GM23338 (cell line): Measurements from ENCODE around the gene QSOX1. TPM values are rescaled to one million over a fixed set of nuclear protein-coding genes. Genes with fewer than 3 reads are reported as not detected.

Source experiments
- ATAC-seq: fragments of 200-7000 bp; cut with Tn5 transposase; 3 replicates; pipeline ENCODE4 v1.9.1; 2020
- DNase-seq: peaks from one replicate; pipeline ENCODE4 v3.0.0-alpha.2; 2015; ENCODE audit warnings: low spot score
- H2AFZ ChIP-seq: fragments of 200-600 bp; sonication (generic); 2 replicates; pipeline ENCODE4 v1.8.0; 2016; ENCODE audit warnings: antibody characterized with exemption, mild to moderate bottlenecking, moderate library complexity
- H3F3A ChIP-seq: fragments of 200-600 bp; sonication (generic); replicated peaks from 2 replicates; pipeline ENCODE4 v1.8.0; 2017; ENCODE audit warnings: antibody characterized with exemption, mixed run types, low read depth
- H3K27ac ChIP-seq: fragments of 200-600 bp; sonication (generic); 2 replicates; pipeline ENCODE4 v1.6.1; 2016; ENCODE audit warnings: low read depth
- H3K27me3 ChIP-seq: fragments of 200-600 bp; sonication (generic); 2 replicates; pipeline ENCODE4 v1.8.0; 2016; ENCODE audit warnings: mild to moderate bottlenecking, mixed run types, moderate library complexity; ENCODE audit not compliant: insufficient read depth
- H3K36me3 ChIP-seq: fragments of 200-600 bp; sonication (generic); 2 replicates; pipeline ENCODE4 v1.8.0; 2016; ENCODE audit warnings: mild to moderate bottlenecking; ENCODE audit not compliant: insufficient read depth
- H3K4me1 ChIP-seq: fragments of 200-600 bp; sonication (generic); 2 replicates; pipeline ENCODE4 v1.8.0; 2016; ENCODE audit warnings: mild to moderate bottlenecking, moderate library complexity; ENCODE audit not compliant: insufficient read depth
- H3K4me2 ChIP-seq: fragments of 200-600 bp; sonication (generic); 2 replicates; pipeline ENCODE4 v1.7.1; 2017; ENCODE audit warnings: mixed run types
- H3K4me3 ChIP-seq: fragments of 200-600 bp; sonication (generic); 2 replicates; pipeline ENCODE4 v1.6.1; 2016; ENCODE audit warnings: mixed run types
- H3K79me2 ChIP-seq: fragments of 200-600 bp; sonication (generic); replicated peaks from 2 replicates; pipeline ENCODE4 v1.8.0; 2017; ENCODE audit warnings: mild to moderate bottlenecking; ENCODE audit not compliant: insufficient read depth
- H3K9me2 ChIP-seq: fragments of 200-600 bp; sonication (generic); 2 replicates; pipeline ENCODE4 v1.8.0; 2017; ENCODE audit not compliant: insufficient read depth
- H4K20me1 ChIP-seq: fragments of 200-600 bp; sonication (generic); replicated peaks from 2 replicates; pipeline ENCODE4 v1.8.0; 2017; ENCODE audit warnings: mild to moderate bottlenecking; ENCODE audit not compliant: insufficient read depth
- H3K27ac Mint-ChIP-seq: 2 replicates; pipeline ENCODE4 v1.8.0; 2020; ENCODE audit warnings: inconsistent platforms, mild to moderate bottlenecking, moderate library complexity, mixed read lengths
- H3K27me3 Mint-ChIP-seq: 3 replicates; pipeline ENCODE4 v1.8.0; 2022; ENCODE audit warnings: low read depth, mild to moderate bottlenecking, moderate library complexity, mixed read lengths, inconsistent platforms; ENCODE audit not compliant: insufficient read depth, poor library complexity
- H3K36me3 Mint-ChIP-seq: 3 replicates; pipeline ENCODE4 v1.8.0; 2021; ENCODE audit warnings: low read depth, mild to moderate bottlenecking, inconsistent platforms, moderate library complexity, mixed read lengths
- H3K4me1 Mint-ChIP-seq: 3 replicates; pipeline ENCODE4 v1.8.0; 2020; ENCODE audit warnings: mild to moderate bottlenecking, inconsistent platforms, mixed read lengths
- H3K4me3 Mint-ChIP-seq: 3 replicates; pipeline ENCODE4 v1.8.0; 2021; ENCODE audit warnings: moderate library complexity, mild to moderate bottlenecking, inconsistent platforms, mixed read lengths
- H3K9me3 Mint-ChIP-seq: 3 replicates; pipeline ENCODE4 v1.8.0; 2020; ENCODE audit warnings: moderate library complexity, mild to moderate bottlenecking, inconsistent platforms, mixed read lengths
- CREB1 ChIP-seq: fragments of 250-450 bp; sonication (Bioruptor Pico); IDR thresholded peaks from 2 replicates; pipeline ENCODE4 v1.5.0; 2020; ENCODE audit warnings: low read depth, mild to moderate bottlenecking, moderate library complexity
- EZH2phosphoT487 ChIP-seq: fragments of 200-600 bp; sonication (generic); IDR thresholded peaks from one replicate; pipeline ENCODE4 v1.8.1; 2018; ENCODE audit warnings: antibody characterized with exemption; ENCODE audit not compliant: unreplicated experiment
- JUNB ChIP-seq: IDR thresholded peaks from one replicate; pipeline ENCODE4 v1.6.1; 2016; ENCODE audit warnings: antibody characterized with exemption; ENCODE audit not compliant: unreplicated experiment
- ZNF114 ChIP-seq: fragments of 250-450 bp; sonication (Bioruptor Pico); IDR thresholded peaks from 2 replicates; pipeline ENCODE4 v1.5.0; 2020; ENCODE audit warnings: mild to moderate bottlenecking, moderate library complexity
- polyA plus RNA-seq: library from polyadenylated mRNA; unstranded; fragments of >200 nt; fragmentation: Nextera tagmentation; extraction: Ambion mirVana; gene quantifications from 2 replicates; pipeline ENCODE4 v1.2.1, GENCODE V29; 2016
- total RNA-seq: library from RNA; depleted of rRNA; stranded (reverse); fragments of >200 nt; shearing (Covaris generic); gene quantifications from 2 replicates; pipeline ENCODE4 v1.2.3, GENCODE V29; 2014
- TF ChIP-seq, protein P1 (sequence below): IDR thresholded peaks from 2 replicates; pipeline ENCODE4 v1.6.1; 2016; ENCODE audit warnings: antibody characterized with exemption
- TF ChIP-seq, protein P2 (sequence below), 2 experiments: fragments of 200-600 bp in 1 of 2; sonication (generic) in 1 of 2; conservative IDR thresholded peaks; 2 replicates each; pipeline versions ENCODE4 v1.5.1 to v1.6.1; 2016 to 2017; ENCODE audit warnings: antibody characterized with exemption in 2 of 2, low read depth in 2 of 2, mild to moderate bottlenecking in 2 of 2, moderate library complexity in 1 of 2

Gene QSOX1
- total and polyA plus RNA-seq, 2 experiments from 2014 or later, result 47.8 to 119 TPM

DNA sequence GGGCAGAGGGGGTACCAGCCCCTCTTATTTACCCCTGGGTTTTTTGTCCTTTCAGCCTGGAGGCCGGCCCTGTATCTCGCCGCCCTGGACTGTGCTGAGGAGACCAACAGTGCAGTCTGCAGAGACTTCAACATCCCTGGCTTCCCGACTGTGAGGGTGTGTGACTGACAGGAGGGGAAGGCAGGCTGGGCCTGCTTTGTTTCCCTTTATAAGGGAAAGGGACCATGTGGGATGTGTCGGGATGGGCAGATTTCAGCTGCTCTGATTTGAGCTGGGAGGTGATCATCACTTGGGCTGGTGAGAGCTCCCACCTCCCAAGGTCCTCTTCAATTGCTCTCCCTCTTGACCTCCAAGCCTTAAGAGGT lies 11.7 kb downstream of the QSOX1 start:
- H3K9me2 ChIP-seq, result no peaks in the 10 kb centered on the region
- Mint-ChIP-seq H3K4me3 (no peak overlapping the region), H3K27ac (no peak overlapping the region), H3K36me3 (peaks cover 10% of the 10 kb centered on the region; the same call in 2 of the 3 replicates), H3K9me3 (no peaks in the 10 kb centered on the region), H3K4me1 (peaks cover 43% of the 10 kb centered on the region), H3K27me3 (no peaks in the 10 kb centered on the region)
- H3K79me2 ChIP-seq, result peaks cover 26% of the 10 kb centered on the region
- no peaks in the 10 kb centered on the region for H3K36me3 ChIP-seq
- no peak for TF ChIP-seq ZNF114 (CRISPR knock-in tag)
- H3K27ac ChIP-seq, result no peak overlapping the region
- DNase-seq, result no peak
- no peak overlapping the region for H2AFZ ChIP-seq
- no peak for ATAC-seq
- no peak overlapping the region for H3K4me2 ChIP-seq
- 0 out of 2 replicates have a peak, but pooled peaks cover 2% of the 10 kb centered on the region for H3F3A ChIP-seq
- peaks cover 6% of the 10 kb centered on the region; the same call in 1 of the 2 replicates for H4K20me1 ChIP-seq
- no peaks in the 10 kb centered on the region for H3K27me3 ChIP-seq
- no peak overlapping the region for H3K4me3 ChIP-seq
- peaks cover 25% of the 10 kb centered on the region for H3K4me1 ChIP-seq

DNA sequence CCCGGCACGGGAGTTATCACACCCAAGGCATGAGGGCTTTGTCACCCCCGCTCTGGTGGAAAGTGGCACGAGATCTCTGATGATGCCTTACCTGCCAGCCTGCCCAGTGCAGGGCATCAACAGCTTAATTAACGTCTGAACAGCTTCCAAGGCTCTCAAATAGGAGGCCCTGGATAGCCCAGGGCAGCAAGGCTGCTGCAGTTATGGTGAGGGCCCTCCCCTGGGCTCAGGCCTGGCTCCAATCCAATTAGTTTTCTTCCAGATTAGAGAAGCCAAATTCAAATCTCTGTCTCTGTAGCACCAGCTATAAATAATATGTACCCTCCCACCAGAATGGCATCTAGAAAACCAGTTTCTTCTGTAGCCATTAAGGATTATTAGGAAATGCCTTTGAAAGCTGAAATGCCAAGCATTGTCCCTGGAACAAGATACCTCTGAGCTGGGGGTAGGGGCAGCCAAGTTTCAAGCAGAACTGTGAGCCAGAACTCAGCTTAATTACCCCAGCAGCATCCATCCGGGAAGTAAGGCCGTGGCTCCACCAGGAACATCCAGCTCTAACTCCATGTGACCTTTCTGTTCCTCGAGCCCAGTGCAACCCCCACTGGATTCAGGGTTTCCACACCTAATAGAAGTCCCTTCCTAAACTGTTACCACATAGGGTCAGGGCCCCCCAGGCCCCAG lies 12.5 kb downstream of the QSOX1 start:
- H3F3A ChIP-seq, result 0 out of 2 replicates have a peak, but pooled peaks cover 2% of the 10 kb centered on the region
- H3K4me3 ChIP-seq, result no peak overlapping the region
- peak overlapping the region; percentile 17; the same call in 1 of the 2 replicates for H3K4me2 ChIP-seq
- peak overlapping the region; percentile 76; the same call in 1 of the 2 replicates for H3K27ac ChIP-seq
- H3K4me3 Mint-ChIP-seq, result no peak overlapping the region
- no peak overlapping the region for H2AFZ ChIP-seq
- H3K9me3 Mint-ChIP-seq, result no peaks in the 10 kb centered on the region
- peak overlapping the region; percentile 83 for H3K27ac Mint-ChIP-seq
- H3K9me2 ChIP-seq, result no peaks in the 10 kb centered on the region
- no peak for ATAC-seq
- peaks cover 6% of the 10 kb centered on the region; the same call in 1 of the 2 replicates for H4K20me1 ChIP-seq
- peaks cover 43% of the 10 kb centered on the region for H3K4me1 Mint-ChIP-seq
- H3K27me3 Mint-ChIP-seq, result no peaks in the 10 kb centered on the region
- H3K4me1 ChIP-seq, result peaks cover 24% of the 10 kb centered on the region
- H3K27me3 ChIP-seq, result no peaks in the 10 kb centered on the region
- peaks cover 10% of the 10 kb centered on the region; the same call in 2 of the 3 replicates for H3K36me3 Mint-ChIP-seq
- H3K79me2 ChIP-seq, result peaks cover 20% of the 10 kb centered on the region
- no peak for DNase-seq
- TF ChIP-seq JUNB, result no peak
- no peak for TF ChIP-seq CREB1 (CRISPR knock-in tag)
- TF ChIP-seq, protein P1, sequence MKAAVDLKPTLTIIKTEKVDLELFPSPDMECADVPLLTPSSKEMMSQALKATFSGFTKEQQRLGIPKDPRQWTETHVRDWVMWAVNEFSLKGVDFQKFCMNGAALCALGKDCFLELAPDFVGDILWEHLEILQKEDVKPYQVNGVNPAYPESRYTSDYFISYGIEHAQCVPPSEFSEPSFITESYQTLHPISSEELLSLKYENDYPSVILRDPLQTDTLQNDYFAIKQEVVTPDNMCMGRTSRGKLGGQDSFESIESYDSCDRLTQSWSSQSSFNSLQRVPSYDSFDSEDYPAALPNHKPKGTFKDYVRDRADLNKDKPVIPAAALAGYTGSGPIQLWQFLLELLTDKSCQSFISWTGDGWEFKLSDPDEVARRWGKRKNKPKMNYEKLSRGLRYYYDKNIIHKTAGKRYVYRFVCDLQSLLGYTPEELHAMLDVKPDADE, result no peak
- no peak for TF ChIP-seq EZH2phosphoT487
- no peaks in the 10 kb centered on the region for H3K36me3 ChIP-seq

DNA sequence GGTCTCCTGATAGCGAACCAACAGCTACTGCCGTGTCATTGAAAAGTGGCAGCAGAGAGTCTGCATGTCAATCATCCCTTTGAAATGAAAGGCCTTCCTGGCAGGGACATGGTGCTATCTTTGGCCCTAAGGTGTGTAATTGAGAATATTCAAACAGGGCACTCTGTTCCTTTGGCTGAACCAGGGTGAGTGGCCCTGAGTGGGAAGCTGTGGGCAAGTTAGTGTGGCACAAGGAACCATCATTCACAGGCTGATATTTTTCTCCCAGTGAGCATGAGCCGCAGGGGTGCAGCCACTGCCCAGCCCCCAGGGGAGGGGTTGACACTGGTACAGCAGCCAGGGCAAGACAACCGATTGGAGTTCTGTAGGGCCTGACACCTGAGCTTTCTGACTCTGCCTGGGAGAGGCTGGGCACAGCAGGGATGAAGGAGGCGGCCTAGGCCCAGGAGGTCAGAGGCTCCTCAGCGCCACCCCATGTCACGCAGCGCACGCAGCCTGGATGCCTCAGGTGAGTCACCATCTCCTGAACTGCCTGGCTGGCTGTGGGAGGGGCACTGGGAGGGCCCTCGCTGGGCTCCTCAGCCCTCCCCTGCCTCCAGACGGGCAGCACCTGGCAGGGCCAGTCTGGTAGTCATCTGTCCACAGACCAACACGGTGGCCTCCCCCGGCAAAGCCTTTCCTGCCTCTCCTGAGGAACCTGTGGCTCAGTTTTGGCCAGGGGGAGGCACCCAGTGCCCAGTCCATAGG lies 13.2 kb downstream of the QSOX1 start:
- Histone ChIP-seq H2AFZ (no peak overlapping the region), H3K4me3 (no peak overlapping the region), H3K9me2 (no peaks in the 10 kb centered on the region), H3F3A (0 out of 2 replicates have a peak, but pooled peaks cover 2% of the 10 kb centered on the region), H4K20me1 (peaks cover 6% of the 10 kb centered on the region; the same call in 1 of the 2 replicates), H3K4me1 (peaks cover 24% of the 10 kb centered on the region), H3K4me2 (peak overlapping the region; percentile 17; the same call in 1 of the 2 replicates), H3K36me3 (no peaks in the 10 kb centered on the region), H3K79me2 (peaks cover 14% of the 10 kb centered on the region), H3K27me3 (no peaks in the 10 kb centered on the region), H3K27ac (peak overlapping the region; percentile 76)
- peaks cover 10% of the 10 kb centered on the region; the same call in 2 of the 3 replicates for H3K36me3 Mint-ChIP-seq
- TF ChIP-seq, protein P2, sequence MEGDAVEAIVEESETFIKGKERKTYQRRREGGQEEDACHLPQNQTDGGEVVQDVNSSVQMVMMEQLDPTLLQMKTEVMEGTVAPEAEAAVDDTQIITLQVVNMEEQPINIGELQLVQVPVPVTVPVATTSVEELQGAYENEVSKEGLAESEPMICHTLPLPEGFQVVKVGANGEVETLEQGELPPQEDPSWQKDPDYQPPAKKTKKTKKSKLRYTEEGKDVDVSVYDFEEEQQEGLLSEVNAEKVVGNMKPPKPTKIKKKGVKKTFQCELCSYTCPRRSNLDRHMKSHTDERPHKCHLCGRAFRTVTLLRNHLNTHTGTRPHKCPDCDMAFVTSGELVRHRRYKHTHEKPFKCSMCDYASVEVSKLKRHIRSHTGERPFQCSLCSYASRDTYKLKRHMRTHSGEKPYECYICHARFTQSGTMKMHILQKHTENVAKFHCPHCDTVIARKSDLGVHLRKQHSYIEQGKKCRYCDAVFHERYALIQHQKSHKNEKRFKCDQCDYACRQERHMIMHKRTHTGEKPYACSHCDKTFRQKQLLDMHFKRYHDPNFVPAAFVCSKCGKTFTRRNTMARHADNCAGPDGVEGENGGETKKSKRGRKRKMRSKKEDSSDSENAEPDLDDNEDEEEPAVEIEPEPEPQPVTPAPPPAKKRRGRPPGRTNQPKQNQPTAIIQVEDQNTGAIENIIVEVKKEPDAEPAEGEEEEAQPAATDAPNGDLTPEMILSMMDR (conservative IDR thresholded peaks at IDR 0.05; ENCODE audit: low read depth in 2 of 2), result peak in 1 of 2 experiments; percentile 73; a peak in 2 of 4 replicates
- TF ChIP-seq, protein P1, result no peak
- no peaks in the 10 kb centered on the region for H3K9me3 Mint-ChIP-seq
- H3K27ac Mint-ChIP-seq, result peak overlapping the region; percentile 83
- no peak overlapping the region for H3K4me3 Mint-ChIP-seq
- DNase-seq, result peak; percentile 92
- peaks cover 43% of the 10 kb centered on the region for H3K4me1 Mint-ChIP-seq
- peak; percentile 90 for ATAC-seq
- H3K27me3 Mint-ChIP-seq, result no peaks in the 10 kb centered on the region
